Spleen (tissue), 11 donors: Measurements from ENCODE around the gene TYRO3. TPM values are rescaled to one million over a fixed set of nuclear protein-coding genes. Genes with fewer than 3 reads are reported as not detected.

ENCODE experiments used
- DNase-seq: peaks from one replicate; pipeline ENCODE4 v3.0.0-alpha.2; 2020
- H3K27ac ChIP-seq, 8 donors: fragments of 200-600 bp; sonication (generic) in 7 of 8; 1 replicate in 4 of 8; 2 replicates in 4 of 8; pipeline versions ENCODE4 v1.5.0 to v1.8.0; 2016 to 2021; ENCODE audit warnings: inconsistent platforms in 4 of 8, mild to moderate bottlenecking in 4 of 8, moderate library complexity in 1 of 8
- H3K27me3 ChIP-seq, 7 donors: fragments of 200-600 bp; sonication (generic) in 6 of 7; replicated peaks in 1 of 7; 1 replicate in 4 of 7; 2 replicates in 3 of 7; pipeline versions ENCODE4 v1.5.0 to v1.8.0; 2016 to 2021; ENCODE audit warnings: inconsistent platforms in 3 of 7, mild to moderate bottlenecking in 1 of 7
- H3K36me3 ChIP-seq, 6 donors: fragments of 200-600 bp; sonication (generic) in 5 of 6; 1 replicate in 4 of 6; 2 replicates in 2 of 6; pipeline versions ENCODE4 v1.5.0 to v1.8.0; 2016 to 2021; ENCODE audit warnings: inconsistent platforms in 2 of 6
- H3K4me1 ChIP-seq, 6 donors: fragments of 200-600 bp; sonication (generic) in 5 of 6; 1 replicate in 3 of 6; 2 replicates in 3 of 6; pipeline versions ENCODE4 v1.5.0 to v1.8.0; 2016 to 2021; ENCODE audit warnings: inconsistent platforms in 3 of 6
- H3K4me3 ChIP-seq, 8 donors: fragments of 200-600 bp; sonication (generic) in 7 of 8; 1 replicate in 4 of 8; 2 replicates in 4 of 8; pipeline versions ENCODE4 v1.5.0 to v1.8.0; 2016 to 2021; ENCODE audit warnings: inconsistent platforms in 4 of 8, mild to moderate bottlenecking in 4 of 8, moderate library complexity in 2 of 8
- H3K9me3 ChIP-seq, 8 donors: fragments of 200-600 bp; sonication (generic) in 7 of 8; 1 replicate in 4 of 8; 2 replicates in 4 of 8; pipeline versions ENCODE4 v1.5.0 to v1.8.0; 2016 to 2021; ENCODE audit warnings: inconsistent platforms in 4 of 8
- CTCF ChIP-seq, 11 experiments: fragments of 200-600 bp in 7 of 11; fragments of 450-650 bp in 4 of 11; sonication (generic) in 4 of 11; IDR thresholded peaks in 8 of 11; conservative IDR thresholded peaks in 3 of 11; 1 replicate in 7 of 11; 2 replicates in 4 of 11; pipeline versions ENCODE4 v1.4.0 to v1.8.0; 2016 to 2021; ENCODE audit warnings: antibody characterized with exemption in 11 of 11, inconsistent platforms in 4 of 11, mild to moderate bottlenecking in 1 of 11
- POLR2A ChIP-seq, 3 donors: fragments of 450-650 bp; IDR thresholded peaks; one replicate each; pipeline ENCODE4 v1.5.1; 2017; ENCODE audit warnings: antibody characterized with exemption in 3 of 3, mild to moderate bottlenecking in 1 of 3
- POLR2AphosphoS5 ChIP-seq, 3 donors: sonication (generic); formaldehyde crosslinking; IDR thresholded peaks; one replicate each; pipeline ENCODE4 v1.5.1; 2017; ENCODE audit warnings: antibody characterized with exemption in 3 of 3
- WGBS, 5 donors: extraction: QIAGEN DNeasy Blood & Tissue Kit in 3 of 5; methylation state at CpG; one replicate each; pipeline versions ENCODE4 v1.1.5 to v1.1.7; 2013 to 2018; 5-methylcytosine and 5-hydroxymethylcytosine counted together
- intact Hi-C: fragments of 100-400 bp; cut with DNase I; formaldehyde crosslinking; loops from one replicate; pipeline ENCODE4 v1.15.0; 2023; ENCODE audit warnings: low total_unique reads
- polyA plus RNA-seq, 3 donors: library from polyadenylated mRNA; stranded (reverse); fragments of 200-250 nt; gene quantifications; one replicate each; pipeline ENCODE4 v1.2.1, GENCODE V29; 2013
- total RNA-seq, 7 donors: library from RNA; depleted of rRNA in 3 of 7; stranded (reverse); fragments of >200 nt in 3 of 7; fragmentation: NEBNext Ultra II Directional in 4 of 7; extraction: Animal tissue kit (Norgen Biotek cat#: 25700) in 4 of 7; gene quantifications; one replicate each; pipeline versions ENCODE4 v1.1.0 to v1.2.1, GENCODE V29; 2016 to 2021
- donor health status: healthy with polysubstance abuse.
- donor health status: DM: no; HTN: no; CAD: no; lungs with moderate emphysema.
- donor health status: DM: no; HTN: no; CAD: no.
- donor health status: Bipolar disorder and iron deficiency.
- donor health status: healthy.
- donor health status: DM: no; HTN: no; CAD: no.
- donor health status: DM: yes; HTN: yes; CAD: no.

TYRO3 gene
- total and polyA plus RNA-seq, 10 donors: 2.6 to 36.2 (median 19.4) TPM

GRCh38 chr15:41603411-41603935, 44.5 kb downstream of the TYRO3 start:
- Histone ChIP-seq H3K36me3 (no peaks in the 10 kb centered on the region), H3K27me3 (no peaks in the 10 kb centered on the region), H3K4me1 (peaks cover 0 to 17% (median 13%) of the 10 kb centered on the region in 6 donors), H3K27ac (no peak overlapping the region), H3K4me3 (no peak overlapping the region), H3K9me3 (no peaks in the 10 kb centered on the region)
- DNase-seq: no peak
- TF ChIP-seq CTCF (IDR thresholded peaks at IDR 0.05 in 8 of 11, conservative IDR thresholded peaks at IDR 0.05 in 3 of 11) (no peak), POLR2AphosphoS5 (IDR thresholded peaks at IDR 0.05) (no peak), POLR2A (IDR thresholded peaks at IDR 0.05) (no peak)
- WGBS, 5 donors: 66 to 82% (median 75%) methylated on average over 6 of the region's 6 CpGs
- intact Hi-C loops: loop anchor here (5.0 to 10.0 kb wide), 2 partner anchors 209 to 301 kb away; no protein-coding TSS in a partner anchor

- no peaks in the 10 kb centered on the region for H3K9me3 ChIP-seq
- peak overlapping the region in 1 of 8 donors; percentile 7 for H3K27ac ChIP-seq
- 17 to 23% (median 21%) methylated on average over 13 of the region's 13 CpGs for WGBS, 5 donors
- H3K4me1 ChIP-seq: peaks cover 0 to 17% (median 13%) of the 10 kb centered on the region in 6 donors
- H3K27me3 ChIP-seq: no peaks in the 10 kb centered on the region
- H3K4me3 ChIP-seq: peak overlapping the region in 3 of 8 donors; percentile 11 to 55 (median 18)
- no peak for TF ChIP-seq POLR2A (IDR thresholded peaks at IDR 0.05)
- peak; percentile 50 to 77 (median 70) for TF ChIP-seq CTCF (IDR thresholded peaks at IDR 0.05 in 8 of 11, conservative IDR thresholded peaks at IDR 0.05 in 3 of 11)
- peak in 2 of 3 donors; percentile 23 to 27 for TF ChIP-seq POLR2AphosphoS5 (IDR thresholded peaks at IDR 0.05)
- intact Hi-C loops: loop anchor here (5.0 to 10.0 kb wide), 2 partner anchors 208 to 301 kb away; no protein-coding TSS in a partner anchor
- no peaks in the 10 kb centered on the region for H3K36me3 ChIP-seq
- peak; percentile 82 for DNase-seq
These were observed 45.2 kb downstream of the TYRO3 start for GRCh38 chr15:41603941-41604911.

GRCh38 chr15:41605566-41605965, 46.6 kb downstream of the TYRO3 start:
- no peak for DNase-seq
- H3K27ac ChIP-seq: no peak overlapping the region
- H3K4me3 ChIP-seq: no peak overlapping the region
- no peaks in the 10 kb centered on the region for H3K27me3 ChIP-seq
- 85 to 97% (median 90%) methylated on average over 3 of the region's 3 CpGs for WGBS, 5 donors
- no peaks in the 10 kb centered on the region for H3K9me3 ChIP-seq
- intact Hi-C loops: loop anchor here (10.0 kb wide), 1 partner anchor 299 kb away; no protein-coding TSS in a partner anchor
- TF ChIP-seq CTCF (IDR thresholded peaks at IDR 0.05 in 8 of 11, conservative IDR thresholded peaks at IDR 0.05 in 3 of 11): no peak
- no peak for TF ChIP-seq POLR2A (IDR thresholded peaks at IDR 0.05)
- no peak for TF ChIP-seq POLR2AphosphoS5 (IDR thresholded peaks at IDR 0.05)
- H3K4me1 ChIP-seq: peaks cover 0 to 17% (median 13%) of the 10 kb centered on the region in 6 donors
- no peaks in the 10 kb centered on the region for H3K36me3 ChIP-seq
